Activated T-cell treated with anti-CD3 and anti-CD28 coated beads for 4 hours (primary cell): ENCODE measurements around the gene ODAD2.
"Not testable (repeated sequence)": the region's sequence is repeated elsewhere in the genome, so short reads cannot be mapped to it uniquely, and the experiment has no call there.

Experiments
- DNase-seq: peaks from one replicate; pipeline ENCODE4 v3.0.0-alpha.2; 2020

ODAD2 gene

DNA sequence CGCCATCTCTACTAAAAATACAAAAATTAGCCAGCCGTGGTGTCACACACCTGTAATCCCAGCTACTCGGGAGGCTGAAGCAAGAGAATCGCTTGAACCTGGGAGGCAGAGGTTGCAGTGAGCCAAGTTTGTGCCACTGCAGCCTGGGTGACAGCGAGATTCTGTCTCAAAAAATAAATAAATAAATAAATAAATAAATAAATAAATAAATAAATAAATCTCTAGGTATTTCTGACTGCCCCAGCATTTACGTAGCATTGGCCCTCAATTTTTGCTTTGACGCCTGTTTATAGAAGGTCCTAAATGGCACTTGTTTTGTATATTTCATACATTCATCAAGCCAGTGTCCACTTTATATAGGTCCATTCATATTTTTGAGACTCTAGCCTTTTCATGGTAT lies 28.9 kb downstream of the ODAD2 start:
- DNase-seq = not testable (repeated sequence)

GRCh38 chr10:27959093-27959715 lies 39.7 kb downstream of the ODAD2 start:
- no peak for DNase-seq

DNA sequence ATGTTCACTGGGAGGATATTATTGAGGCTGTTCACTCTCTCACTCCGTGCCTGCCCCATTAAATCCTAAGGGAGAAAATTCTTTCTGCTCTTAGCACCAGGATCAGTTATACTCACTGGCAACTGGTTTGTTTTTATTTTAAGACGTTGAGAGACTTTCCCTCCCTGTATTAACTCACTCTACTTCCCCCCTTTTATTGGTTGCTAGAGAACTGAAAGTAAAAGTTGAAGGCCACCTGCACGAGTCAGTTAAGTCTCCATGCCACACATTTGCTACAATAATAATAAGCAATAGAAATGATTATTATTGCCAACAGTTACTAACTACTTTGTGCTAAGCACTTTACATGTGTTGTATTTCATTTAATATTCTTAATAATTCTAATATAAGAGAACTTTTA lies 40.5 kb downstream of the ODAD2 start:
- not testable (repeated sequence) for DNase-seq

- no peak for DNase-seq
These were observed 48.7 kb downstream of the ODAD2 start for GRCh38 chr10:27950242-27950564.

- DNase-seq = no peak
These were observed 49.2 kb downstream of the ODAD2 start for GRCh38 chr10:27949528-27950241.

DNA sequence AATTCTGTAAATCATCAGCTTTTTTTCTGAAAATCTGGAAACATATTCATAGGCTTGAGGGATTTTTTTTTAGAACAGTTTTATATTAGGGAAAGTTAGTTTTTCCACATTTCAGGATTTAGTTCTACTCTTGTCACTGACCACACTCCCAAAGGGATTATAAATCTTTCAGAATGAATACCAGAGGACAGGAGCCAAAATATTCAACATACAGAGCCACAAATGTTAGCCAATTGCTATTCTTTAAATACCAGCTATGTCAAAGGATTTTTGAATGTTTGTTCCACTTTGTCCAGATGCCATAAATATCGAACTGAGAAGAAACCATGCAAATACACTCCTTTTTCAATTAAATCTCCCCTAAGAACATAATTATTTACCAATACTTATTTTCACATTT lies 50.7 kb downstream of the ODAD2 start:
- DNase-seq = no peak

DNA sequence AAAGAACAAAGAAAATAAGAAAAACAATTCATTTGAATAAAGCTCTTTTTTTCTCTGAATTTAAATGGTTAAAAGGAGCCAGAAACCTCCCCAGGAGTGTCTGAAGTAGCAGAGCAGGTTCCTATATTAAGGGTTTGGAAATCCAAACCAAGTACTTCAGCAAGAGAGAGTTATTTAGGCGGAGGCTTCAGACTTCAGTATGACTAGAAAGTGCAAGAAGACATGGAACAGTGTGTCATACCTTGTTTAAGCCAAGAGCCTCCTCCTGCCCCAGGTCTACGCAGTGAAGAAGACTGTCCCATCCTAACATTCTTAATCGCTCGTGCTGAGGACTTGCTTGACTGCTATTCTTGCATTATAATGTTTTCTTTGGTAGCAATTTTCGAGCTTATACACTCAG lies 51.3 kb downstream of the ODAD2 start:
- DNase-seq = no peak

GRCh38 chr10:27944005-27944404 lies 54.9 kb downstream of the ODAD2 start:
- DNase-seq = no peak

DNA sequence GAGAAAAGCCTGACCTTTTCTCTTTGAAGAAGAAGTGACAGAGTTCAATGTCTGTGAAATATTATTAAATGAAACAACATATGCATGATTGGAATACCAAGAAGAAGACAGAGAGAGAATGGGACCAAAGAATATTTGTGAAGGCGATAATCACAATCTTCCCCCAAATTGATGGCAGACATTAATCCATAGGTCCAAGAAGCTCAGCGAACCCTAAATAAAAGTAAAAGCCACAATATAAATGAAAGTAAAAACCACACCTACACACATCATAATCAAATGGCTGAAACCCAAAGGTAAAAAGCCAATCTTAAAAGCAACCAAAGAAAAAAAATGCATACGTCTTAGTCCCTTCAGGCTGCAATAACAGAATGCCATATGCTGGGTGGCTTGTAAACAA lies 84.0 kb downstream of the ODAD2 start:
- no peak for DNase-seq

DNA sequence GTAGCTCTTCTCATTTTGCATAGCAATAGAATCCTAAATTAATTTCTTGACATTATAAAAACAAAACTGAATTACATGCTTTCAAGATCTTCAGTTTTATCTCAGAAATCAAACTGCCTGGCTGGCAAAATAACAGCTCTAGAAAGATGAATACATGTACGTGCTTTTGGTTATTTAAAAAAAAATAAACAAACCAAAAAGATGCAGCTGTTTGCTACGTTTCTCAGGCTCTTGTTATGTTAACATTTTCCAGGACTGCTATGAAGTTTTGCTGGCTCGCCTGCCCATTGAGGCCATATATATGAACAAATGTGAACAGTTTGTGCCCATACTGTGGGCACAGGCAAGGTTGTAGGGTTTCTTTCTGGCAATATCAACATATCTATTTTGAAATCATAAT lies 86.6 kb downstream of the ODAD2 start:
- no peak for DNase-seq

DNA sequence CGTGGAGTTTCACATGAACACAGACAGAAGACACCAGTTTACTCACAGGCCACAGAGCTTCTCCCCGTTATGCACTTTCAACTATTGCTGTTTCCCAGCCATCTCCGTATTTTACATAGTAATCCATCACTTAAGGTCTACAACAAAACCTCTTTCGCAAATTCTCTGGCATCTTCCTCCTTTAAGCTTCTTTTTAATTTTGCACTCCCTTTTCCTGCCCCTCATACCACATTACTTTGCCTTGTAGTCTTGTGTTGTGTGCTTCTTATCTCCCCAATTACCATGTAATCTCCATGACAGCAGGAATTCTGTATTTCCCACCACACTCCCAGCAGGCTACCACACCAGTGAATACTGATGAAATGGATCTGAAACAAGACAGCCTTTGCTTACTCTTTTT lies 87.3 kb downstream of the ODAD2 start:
- no peak for DNase-seq

- DNase-seq = no peak
These were observed 87.9 kb downstream of the ODAD2 start for GRCh38 chr10:27911011-27911410.

DNA sequence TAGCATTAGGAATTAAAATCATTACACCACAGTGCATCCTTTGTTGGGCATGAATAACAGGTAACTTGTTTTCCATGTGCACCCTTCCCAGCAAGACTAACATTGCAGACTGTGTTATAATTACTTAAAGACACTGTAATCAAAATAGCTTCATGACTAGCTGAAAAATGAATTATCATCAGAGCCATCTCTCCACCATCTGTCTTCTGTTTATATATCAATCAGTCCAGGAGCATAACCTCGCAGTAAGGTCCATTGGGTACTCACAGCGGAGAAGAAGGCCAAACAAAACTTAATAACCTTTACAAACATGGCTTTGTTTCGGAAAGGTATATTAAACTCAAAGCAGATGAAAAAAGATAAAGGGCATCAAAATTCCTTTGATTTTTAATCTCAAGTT lies 90.6 kb downstream of the ODAD2 start:
- DNase-seq = no peak

GRCh38 chr10:27899485-27899884 lies 99.4 kb downstream of the ODAD2 start:
- not testable (repeated sequence) for DNase-seq

GRCh38 chr10:27899058-27899457 lies 99.8 kb downstream of the ODAD2 start:
- no peak for DNase-seq

- no peak for DNase-seq
These were observed 105.4 kb downstream of the ODAD2 start for GRCh38 chr10:27893358-27893954.

DNA sequence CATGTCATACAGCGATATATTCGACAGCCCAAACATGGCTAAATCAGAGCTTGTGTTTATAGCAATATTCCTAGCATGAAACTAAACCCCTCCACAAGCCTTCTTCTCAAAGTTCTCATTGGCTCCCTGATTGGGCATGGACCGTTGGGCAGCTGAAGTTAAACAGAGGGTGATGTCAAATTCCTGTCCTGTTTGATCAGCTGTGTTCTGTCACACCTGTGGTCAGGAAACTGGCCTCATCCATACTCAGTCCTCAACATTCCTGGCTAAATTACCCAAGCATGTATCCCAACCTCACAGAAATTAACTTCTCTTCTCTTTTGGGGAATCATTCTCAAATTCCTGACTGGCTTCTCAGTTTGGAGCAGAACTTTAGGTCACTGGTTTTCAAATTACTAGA lies 107.9 kb downstream of the ODAD2 start:
- no peak for DNase-seq

DNA sequence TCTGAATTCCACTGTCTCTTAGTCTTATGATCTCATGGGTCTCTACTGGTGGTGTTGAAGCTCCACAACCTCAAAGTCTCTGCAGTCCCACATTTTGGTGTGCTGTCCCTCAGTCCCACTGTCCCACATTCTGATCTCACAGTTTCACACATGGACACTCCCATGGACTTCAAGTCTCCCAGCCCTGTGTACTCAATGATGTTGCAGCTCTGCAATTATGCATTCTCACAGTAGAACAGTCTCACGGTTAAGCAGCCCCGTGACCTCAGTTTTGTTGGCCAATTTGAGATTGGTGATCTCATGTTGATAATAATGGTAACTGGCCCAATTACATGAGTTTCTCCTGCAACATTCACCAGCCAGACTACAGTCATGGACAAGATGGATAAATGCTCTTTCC lies 109.4 kb downstream of the ODAD2 start:
- DNase-seq = no peak

DNA sequence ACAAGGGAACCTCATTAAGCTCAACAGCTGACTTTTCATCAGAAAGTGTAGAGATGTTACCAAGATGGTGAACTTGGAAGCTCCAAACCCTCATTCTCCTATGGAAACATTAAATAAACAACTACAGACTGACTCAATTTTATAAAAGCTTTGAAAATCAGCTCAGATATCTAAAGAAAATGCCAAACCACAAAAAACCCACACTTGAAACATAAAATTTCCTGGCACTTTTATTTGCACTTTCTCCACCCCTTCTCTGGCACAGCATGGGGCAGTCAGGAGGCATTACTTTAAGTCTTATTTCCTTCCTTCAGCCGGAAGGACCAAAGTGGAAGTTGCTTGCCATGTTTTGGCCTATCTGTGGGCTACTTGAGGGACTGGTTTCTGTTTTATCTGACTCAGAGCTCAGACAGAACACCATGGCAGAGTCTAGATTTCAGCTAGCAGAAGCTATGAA lies 114.7 kb downstream of the ODAD2 start:
- no peak for DNase-seq

DNA sequence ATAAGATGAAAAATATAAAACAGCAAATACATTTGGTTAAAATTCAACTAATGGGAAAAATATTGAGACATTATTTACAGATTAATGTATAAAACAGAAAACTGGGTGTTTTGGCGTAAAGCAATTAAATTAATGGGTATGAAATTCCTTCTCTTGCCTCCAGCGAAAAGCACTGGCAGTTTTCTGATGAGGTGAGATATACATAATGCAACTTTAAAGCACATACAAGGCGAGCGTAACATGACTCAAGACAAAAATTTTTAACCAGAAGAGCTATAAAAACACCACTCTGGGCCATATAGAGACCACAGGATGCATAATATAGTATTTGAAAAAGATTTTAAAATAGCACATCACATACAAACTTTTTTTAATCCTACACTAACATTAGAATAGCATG lies 120.6 kb downstream of the ODAD2 start:
- DNase-seq = no peak

DNA sequence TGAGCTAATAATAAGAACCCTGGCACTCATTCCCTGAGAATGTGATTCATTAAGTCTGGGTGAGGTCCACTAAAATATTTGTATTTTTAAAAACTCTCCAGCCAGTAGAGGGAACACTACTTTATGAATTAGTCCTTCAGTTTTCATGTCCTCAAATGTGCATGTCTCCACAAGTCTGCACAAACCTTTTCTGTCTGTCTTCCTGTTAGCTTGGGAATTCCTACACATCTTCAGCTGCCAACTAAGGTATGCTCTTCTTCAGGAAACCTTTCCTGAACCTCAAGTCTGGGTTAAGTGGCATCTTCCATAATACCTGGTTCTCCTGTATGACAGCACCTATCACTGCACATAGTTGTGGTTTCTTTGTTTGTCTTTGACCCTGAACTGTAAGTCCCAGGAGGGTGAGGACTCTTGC lies 133.7 kb downstream of the ODAD2 start:
- no peak for DNase-seq

GRCh38 chr10:27861781-27862180 lies 137.1 kb downstream of the ODAD2 start:
- no peak for DNase-seq

GRCh38 chr10:27857616-27858015 lies 141.3 kb downstream of the ODAD2 start:
- DNase-seq = no peak

DNA sequence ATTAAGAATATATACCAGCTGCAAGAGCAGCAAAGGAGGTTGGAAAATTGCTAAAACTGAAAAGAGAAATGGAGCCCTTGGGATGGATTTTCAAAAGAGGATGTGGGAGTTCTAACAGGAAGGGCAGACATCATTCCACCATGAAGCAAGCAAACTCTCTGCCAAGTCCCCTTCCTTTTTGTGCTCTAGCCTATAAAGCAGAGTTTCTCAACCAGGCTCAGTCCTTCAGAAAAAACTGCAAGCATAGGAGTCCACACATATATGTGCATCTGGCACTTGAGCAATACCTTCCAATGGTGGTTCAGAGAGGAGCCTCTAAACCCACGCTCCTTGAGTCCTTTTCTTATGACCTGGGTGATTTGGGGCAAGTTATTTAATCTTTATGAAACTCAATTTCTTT lies 154.7 kb downstream of the ODAD2 start:
- no peak for DNase-seq

DNA sequence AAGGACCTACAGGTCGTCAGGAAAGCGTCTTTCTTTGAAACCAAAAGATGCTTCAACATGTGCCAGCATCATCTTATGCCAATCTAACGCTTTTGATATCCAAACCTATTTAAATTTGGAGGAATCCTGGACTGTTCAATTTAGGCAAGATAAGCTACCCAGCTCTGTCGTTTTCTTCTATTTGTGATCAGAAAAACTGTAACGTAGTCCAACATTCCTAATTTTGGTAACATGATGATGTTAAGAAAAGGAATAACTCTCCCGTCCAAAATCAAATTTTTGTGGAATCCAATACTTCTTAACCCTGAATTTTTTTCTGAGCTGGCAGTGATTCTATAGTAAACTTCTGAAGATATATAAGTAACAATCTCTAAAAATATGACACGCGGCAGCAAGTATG lies 160.0 kb downstream of the ODAD2 start:
- DNase-seq = no peak
